Hepatocyte (in vitro differentiated cells): ENCODE measurements around the gene PACS1. TPM values are rescaled to one million over a fixed set of nuclear protein-coding genes. Genes with fewer than 3 reads are reported as not detected.

Experiments used
- DNase-seq: peaks from one replicate; pipeline ENCODE4 v3.0.0-alpha.2; 2016; ENCODE audit warnings: low spot score
- H2AFZ ChIP-seq: fragments of 200-600 bp; sonication (generic); 2 replicates; pipeline ENCODE4 v1.6.0; 2016; ENCODE audit warnings: antibody characterized with exemption, mild to moderate bottlenecking
- H3K27ac ChIP-seq: fragments of 200-600 bp; sonication (generic); 2 replicates; pipeline ENCODE4 v1.5.1; 2016; ENCODE audit warnings: mild to moderate bottlenecking
- H3K27me3 ChIP-seq: fragments of 200-600 bp; sonication (generic); 2 replicates; pipeline ENCODE4 v1.6.1; 2016
- H3K36me3 ChIP-seq: fragments of 200-600 bp; sonication (generic); replicated peaks from 2 replicates; pipeline ENCODE4 v1.5.1; 2016; ENCODE audit warnings: low read depth; ENCODE audit not compliant: insufficient read depth
- H3K4me1 ChIP-seq: fragments of 200-600 bp; sonication (generic); 2 replicates; pipeline ENCODE4 v1.5.1; 2016; ENCODE audit warnings: mild to moderate bottlenecking, moderate library complexity; ENCODE audit not compliant: insufficient read depth
- H3K4me2 ChIP-seq: fragments of 200-600 bp; sonication (generic); 2 replicates; pipeline ENCODE4 v1.6.0; 2016
- H3K4me3 ChIP-seq: fragments of 200-600 bp; sonication (generic); 2 replicates; pipeline ENCODE4 v1.5.1; 2016; ENCODE audit warnings: mild to moderate bottlenecking
- H3K79me2 ChIP-seq: fragments of 200-600 bp; sonication (generic); 2 replicates; pipeline ENCODE4 v1.6.0; 2017; ENCODE audit warnings: mild to moderate bottlenecking
- H3K9me2 ChIP-seq: fragments of 200-600 bp; sonication (generic); replicated peaks from 2 replicates; pipeline ENCODE4 v1.6.0; 2017; ENCODE audit warnings: mild to moderate bottlenecking; ENCODE audit not compliant: insufficient read depth
- H3K9me3 ChIP-seq: fragments of 200-600 bp; sonication (generic); 2 replicates; pipeline ENCODE4 v1.5.1; 2016; ENCODE audit warnings: low read depth, mild to moderate bottlenecking
- H4K20me1 ChIP-seq: fragments of 200-600 bp; sonication (generic); 2 replicates; pipeline ENCODE4 v1.6.0; 2016; ENCODE audit warnings: mild to moderate bottlenecking; ENCODE audit not compliant: insufficient read depth, poor library complexity, severe bottlenecking
- EZH2 ChIP-seq: fragments of 200-600 bp; sonication (generic); IDR thresholded peaks from 2 replicates; pipeline ENCODE4 v1.6.1; 2016; ENCODE audit warnings: antibody characterized with exemption, mild to moderate bottlenecking, borderline replicate concordance
- EZH2phosphoT487 ChIP-seq: fragments of 200-600 bp; sonication (generic); IDR thresholded peaks from one replicate; pipeline ENCODE4 v1.6.1; 2018; ENCODE audit warnings: antibody characterized with exemption, mild to moderate bottlenecking, low read depth, moderate library complexity; ENCODE audit not compliant: unreplicated experiment, severe bottlenecking
- WGBS: methylation state at CpG from one replicate; pipeline ENCODE4 v1.1.6; 2016; ENCODE audit warnings: low lambda C conversion rate; ENCODE audit errors: missing lambda C conversion rate; 5-methylcytosine and 5-hydroxymethylcytosine counted together
- polyA plus RNA-seq: library from polyadenylated mRNA; unstranded; fragments of >200 nt; fragmentation: Nextera tagmentation; extraction: Ambion mirVana; gene quantifications from 2 replicates; pipeline ENCODE4 v1.2.1, GENCODE V29; 2016
- total RNA-seq: library from RNA; depleted of rRNA; stranded (reverse); fragments of >200 nt; gene quantifications from 2 replicates; pipeline ENCODE4 v1.2.3, GENCODE V29; 2014
- TF ChIP-seq, protein P1 (sequence below): fragments of 200-600 bp; sonication (generic); IDR thresholded peaks from 2 replicates; pipeline ENCODE4 v1.5.1; 2016; ENCODE audit warnings: antibody characterized with exemption, mild to moderate bottlenecking; ENCODE audit not compliant: poor library complexity

The PACS1 gene
- total and polyA plus RNA-seq, 2 experiments from 2014 or later, result 28.2 to 71.5 TPM

- Histone ChIP-seq H3K4me3 (no peak overlapping the region), H3K79me2 (peaks cover 63% of the 10 kb centered on the region), H4K20me1 (no peaks in the 10 kb centered on the region), H3K27ac (peak overlapping the region; percentile 90), H3K4me2 (peak overlapping the region; percentile 49), H3K27me3 (no peaks in the 10 kb centered on the region), H3K36me3 (no peaks in the 10 kb centered on the region), H3K9me3 (no peaks in the 10 kb centered on the region), H3K4me1 (peaks cover 45% of the 10 kb centered on the region), H3K9me2 (no peaks in the 10 kb centered on the region), H2AFZ (no peak overlapping the region)
- TF ChIP-seq, protein P1, sequence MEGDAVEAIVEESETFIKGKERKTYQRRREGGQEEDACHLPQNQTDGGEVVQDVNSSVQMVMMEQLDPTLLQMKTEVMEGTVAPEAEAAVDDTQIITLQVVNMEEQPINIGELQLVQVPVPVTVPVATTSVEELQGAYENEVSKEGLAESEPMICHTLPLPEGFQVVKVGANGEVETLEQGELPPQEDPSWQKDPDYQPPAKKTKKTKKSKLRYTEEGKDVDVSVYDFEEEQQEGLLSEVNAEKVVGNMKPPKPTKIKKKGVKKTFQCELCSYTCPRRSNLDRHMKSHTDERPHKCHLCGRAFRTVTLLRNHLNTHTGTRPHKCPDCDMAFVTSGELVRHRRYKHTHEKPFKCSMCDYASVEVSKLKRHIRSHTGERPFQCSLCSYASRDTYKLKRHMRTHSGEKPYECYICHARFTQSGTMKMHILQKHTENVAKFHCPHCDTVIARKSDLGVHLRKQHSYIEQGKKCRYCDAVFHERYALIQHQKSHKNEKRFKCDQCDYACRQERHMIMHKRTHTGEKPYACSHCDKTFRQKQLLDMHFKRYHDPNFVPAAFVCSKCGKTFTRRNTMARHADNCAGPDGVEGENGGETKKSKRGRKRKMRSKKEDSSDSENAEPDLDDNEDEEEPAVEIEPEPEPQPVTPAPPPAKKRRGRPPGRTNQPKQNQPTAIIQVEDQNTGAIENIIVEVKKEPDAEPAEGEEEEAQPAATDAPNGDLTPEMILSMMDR, result no peak
- TF ChIP-seq EZH2 (no peak), EZH2phosphoT487 (no peak)
- peak; percentile 66 for DNase-seq
- 19% methylated on average over 5 of the region's 5 CpGs for WGBS
Measured at GRCh38 chr11:66119348-66120133, 49.5 kb downstream of the PACS1 start.

- Histone ChIP-seq H3K27ac (peak overlapping the region; percentile 90), H2AFZ (no peak overlapping the region), H3K36me3 (no peaks in the 10 kb centered on the region), H3K79me2 (peaks cover 69% of the 10 kb centered on the region), H3K4me1 (peaks cover 37% of the 10 kb centered on the region), H3K27me3 (no peaks in the 10 kb centered on the region), H3K9me3 (no peaks in the 10 kb centered on the region), H3K9me2 (no peaks in the 10 kb centered on the region), H3K4me3 (no peak overlapping the region), H4K20me1 (no peaks in the 10 kb centered on the region), H3K4me2 (no peak overlapping the region)
- TF ChIP-seq EZH2 (no peak), EZH2phosphoT487 (no peak)
- TF ChIP-seq, protein P1, result no peak
- WGBS, result 77% methylated on average over 2 of the region's 2 CpGs
- no peak for DNase-seq
Measured at GRCh38 chr11:66121466-66121865, 51.4 kb downstream of the PACS1 start.

DNA sequence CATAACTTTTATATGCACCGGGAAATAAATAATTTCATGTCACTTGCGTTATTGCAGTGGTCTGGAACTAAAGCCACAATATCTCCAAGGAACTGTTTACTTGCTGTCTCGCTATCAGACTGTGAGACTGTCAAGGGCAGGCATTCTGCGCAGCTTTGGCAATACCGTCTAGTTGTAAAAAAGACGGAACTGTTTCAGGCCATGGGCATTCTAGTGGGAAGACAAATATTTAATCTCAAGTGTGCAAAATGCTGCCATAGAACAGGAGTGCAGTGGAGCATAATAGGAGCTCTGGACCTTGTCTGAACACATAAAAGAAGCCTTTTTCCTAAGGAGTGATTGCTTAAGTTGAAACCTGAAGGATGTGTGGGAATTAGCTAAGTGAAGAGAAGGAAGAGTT lies 53.8 kb downstream of the PACS1 start:
- H3K27me3 ChIP-seq, result no peaks in the 10 kb centered on the region
- H3K27ac ChIP-seq, result peak overlapping the region; percentile 12
- no peaks in the 10 kb centered on the region for H3K9me3 ChIP-seq
- H3K79me2 ChIP-seq, result peaks cover 71% of the 10 kb centered on the region
- H3K9me2 ChIP-seq, result no peaks in the 10 kb centered on the region
- WGBS, result 69% methylated on average over 6 of the region's 6 CpGs
- peaks cover 34% of the 10 kb centered on the region for H3K4me1 ChIP-seq
- no peak overlapping the region for H3K4me2 ChIP-seq
- H4K20me1 ChIP-seq, result no peaks in the 10 kb centered on the region
- H3K4me3 ChIP-seq, result no peak overlapping the region
- TF ChIP-seq EZH2phosphoT487, result no peak
- no peak for TF ChIP-seq EZH2
- no peak overlapping the region for H2AFZ ChIP-seq
- no peaks in the 10 kb centered on the region for H3K36me3 ChIP-seq
- DNase-seq, result no peak

DNA sequence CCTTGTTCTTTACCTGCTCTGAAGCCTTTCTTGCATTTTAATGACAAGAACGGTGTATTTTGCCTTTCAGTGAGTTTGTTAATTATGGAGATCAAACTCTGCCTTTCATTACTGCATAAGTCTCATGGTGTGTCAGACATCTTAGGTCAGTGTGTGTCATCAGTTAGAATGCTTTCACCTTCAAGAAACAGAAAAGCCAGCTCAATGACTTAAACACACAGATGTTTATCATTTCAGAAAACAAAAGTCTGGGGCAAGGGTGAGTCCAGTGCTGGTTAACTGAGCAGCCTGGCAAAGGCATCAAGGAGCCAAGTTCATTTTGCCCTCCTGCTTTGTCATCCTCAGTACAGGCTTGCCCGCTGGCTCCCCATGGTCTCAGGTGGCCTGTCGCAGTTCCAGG lies 54.5 kb downstream of the PACS1 start:
- no peak overlapping the region for H3K4me2 ChIP-seq
- H4K20me1 ChIP-seq, result no peaks in the 10 kb centered on the region
- no peak for TF ChIP-seq EZH2
- TF ChIP-seq, protein P1, result no peak
- no peak for TF ChIP-seq EZH2phosphoT487
- H3K4me3 ChIP-seq, result no peak overlapping the region
- peak overlapping the region; percentile 12 for H3K27ac ChIP-seq
- no peaks in the 10 kb centered on the region for H3K36me3 ChIP-seq
- no peak for DNase-seq
- no peak overlapping the region for H2AFZ ChIP-seq
- peaks cover 78% of the 10 kb centered on the region for H3K79me2 ChIP-seq
- H3K4me1 ChIP-seq, result peaks cover 28% of the 10 kb centered on the region
- WGBS, result 89% methylated on average over 3 of the region's 3 CpGs
- no peaks in the 10 kb centered on the region for H3K9me3 ChIP-seq
- H3K27me3 ChIP-seq, result no peaks in the 10 kb centered on the region
- H3K9me2 ChIP-seq, result no peaks in the 10 kb centered on the region
